GM19468 (cell line): Measurements from ENCODE around the gene DDX49.
"Not testable (repeated sequence)": the region's sequence is repeated elsewhere in the genome, so short reads cannot be mapped to it uniquely, and the experiment has no call there.

Source experiments
- ATAC-seq: cut with Tn5 transposase; IDR thresholded peaks from one replicate; pipeline ENCODE4 v1.9.1; 2021; ENCODE audit warnings: mild to moderate bottlenecking, moderate library complexity, moderate number of reproducible peaks; ENCODE audit not compliant: unreplicated experiment; ENCODE audit errors: extremely low read depth

The DDX49 gene

GRCh38 chr19:18908917-18909619 lies 10.4 kb upstream of the DDX49 start:
- no peak for ATAC-seq

GRCh38 chr19:18910010-18910409 lies 9.5 kb upstream of the DDX49 start:
- no peak for ATAC-seq

- no peak for ATAC-seq
Measured at GRCh38 chr19:18910801-18911436, 8.6 kb upstream of the DDX49 start.

- ATAC-seq: no peak
Measured at GRCh38 chr19:18912933-18913332, 6.6 kb upstream of the DDX49 start.

GRCh38 chr19:18913466-18913865 lies 6.0 kb upstream of the DDX49 start:
- ATAC-seq: no peak

GRCh38 chr19:18915639-18916038 lies 3.9 kb upstream of the DDX49 start:
- ATAC-seq: no peak

- not testable (repeated sequence) for ATAC-seq
Measured at GRCh38 chr19:18917593-18917992, 1.9 kb upstream of the DDX49 start.

GRCh38 chr19:18919900-18920214 lies 342 bp downstream of the DDX49 start:
- no peak for ATAC-seq

- no peak for ATAC-seq
Measured at GRCh38 chr19:18920400-18920799, 885 bp downstream of the DDX49 start.

- no peak for ATAC-seq
Measured at GRCh38 chr19:18921593-18921992, 2.1 kb downstream of the DDX49 start.

- ATAC-seq: no peak
Measured at GRCh38 chr19:18922228-18922985, 2.9 kb downstream of the DDX49 start.

- no peak for ATAC-seq
Measured at GRCh38 chr19:18924684-18925213, 5.2 kb downstream of the DDX49 start.

- ATAC-seq: no peak
Measured at GRCh38 chr19:18928018-18928805, 8.7 kb downstream of the DDX49 start.

- ATAC-seq: no peak
Measured at GRCh38 chr19:18929311-18929710, 9.8 kb downstream of the DDX49 start.

GRCh38 chr19:18931316-18932162 lies 12.0 kb downstream of the DDX49 start:
- no peak for ATAC-seq

- no peak for ATAC-seq
Measured at GRCh38 chr19:18932216-18932841, 12.8 kb downstream of the DDX49 start.

- ATAC-seq: no peak
Measured at GRCh38 chr19:18933297-18933696, 13.8 kb downstream of the DDX49 start.

GRCh38 chr19:18939163-18939562 lies 19.6 kb downstream of the DDX49 start:
- no peak for ATAC-seq
